AG08396 (cell line): Measurements from ENCODE around the gene DMRTC1.
"Not testable (repeated sequence)": the region's sequence is repeated elsewhere in the genome, so short reads cannot be mapped to it uniquely, and the experiment has no call there.

ENCODE experiments used
- DNase-seq: peaks from one replicate; pipeline ENCODE4 v3.0.0; 2012; ENCODE audit warnings: low spot score, mixed read lengths

DMRTC1 gene, protein sequence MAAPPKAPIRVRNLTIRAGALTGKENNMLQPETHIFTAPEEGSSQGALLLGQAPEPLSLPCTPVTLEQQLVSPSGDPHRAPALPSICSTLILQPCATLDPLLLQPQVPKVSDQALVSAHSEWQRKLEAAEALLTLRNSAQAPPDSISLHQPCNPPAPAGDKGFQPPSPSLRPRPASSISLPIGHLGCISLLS

DNA sequence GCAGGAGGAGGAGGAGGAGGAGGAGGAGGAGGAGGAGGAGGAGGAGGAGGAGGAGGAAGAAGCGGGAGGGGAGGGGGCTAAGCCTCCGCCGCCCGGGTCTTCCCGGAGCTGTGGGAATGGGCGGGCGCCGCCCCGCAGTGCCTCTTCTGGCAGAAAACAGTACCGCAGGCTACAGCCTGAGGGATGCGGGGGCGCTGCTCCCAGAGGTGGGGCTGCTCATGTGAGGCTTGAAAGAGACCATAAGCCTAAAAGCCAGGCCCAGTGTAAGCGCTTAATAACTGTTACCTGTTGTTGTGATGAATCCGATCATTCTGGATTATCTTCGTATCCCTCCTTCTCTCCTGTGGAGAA is at the start of gene DMRTC1:
Gene DMRTC1, minus strand, starts transcription at position 19 of the 351 bp plus-strand sequence. CDS start 68,143 bp downstream, outside the sequence.
- DNase-seq, result not testable (repeated sequence)

DNA sequence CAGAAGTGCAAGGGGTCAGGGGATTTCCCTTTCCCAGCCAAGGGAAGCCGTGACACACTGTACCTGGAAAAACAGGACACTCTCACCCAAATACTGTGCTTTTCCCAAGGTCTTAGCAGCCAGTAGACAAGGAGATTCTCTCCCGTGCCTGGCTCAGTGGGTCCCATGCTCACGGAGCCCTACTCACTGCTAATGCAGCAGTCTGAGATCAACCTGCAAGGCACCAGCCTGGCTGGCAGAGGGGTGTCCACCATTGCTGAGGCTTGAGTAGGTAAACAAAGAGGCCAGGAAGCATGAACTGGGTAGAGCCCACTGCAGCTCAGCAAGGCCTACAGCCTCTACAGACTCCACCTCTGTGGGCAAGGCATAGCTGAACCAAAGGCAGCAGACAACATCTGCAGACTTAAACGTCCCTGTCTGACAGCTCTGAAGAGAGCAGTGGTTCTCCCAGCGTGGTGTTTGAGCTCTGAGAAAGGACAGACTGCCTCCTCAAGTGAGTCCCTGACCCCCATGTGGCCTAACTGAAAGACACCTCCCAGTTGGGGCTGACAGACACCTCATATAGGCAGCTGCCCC is 37.3 kb upstream of the DMRTC1 start:
- DNase-seq, result not testable (repeated sequence)

DNA sequence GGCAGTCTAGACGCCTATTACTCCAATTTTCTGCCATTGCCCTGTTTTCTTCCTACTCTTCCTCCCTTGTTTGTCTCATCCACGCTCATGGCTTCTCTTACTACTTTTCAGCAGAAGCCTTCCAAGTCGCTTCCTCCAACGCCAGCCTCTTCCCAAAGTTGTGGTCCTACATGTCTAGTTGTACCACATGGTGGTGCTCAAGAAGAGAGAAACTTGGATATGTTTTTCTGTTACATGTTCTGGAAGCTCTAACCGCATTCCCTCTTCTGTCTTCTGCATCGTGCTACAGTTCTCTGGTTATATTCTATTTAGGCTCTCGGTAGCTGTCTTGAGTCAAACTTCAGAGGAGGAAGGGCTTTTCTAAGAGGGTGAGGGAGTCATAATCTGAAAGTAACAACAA is 31.2 kb upstream of the DMRTC1 start:
- not testable (repeated sequence) for DNase-seq

DNA sequence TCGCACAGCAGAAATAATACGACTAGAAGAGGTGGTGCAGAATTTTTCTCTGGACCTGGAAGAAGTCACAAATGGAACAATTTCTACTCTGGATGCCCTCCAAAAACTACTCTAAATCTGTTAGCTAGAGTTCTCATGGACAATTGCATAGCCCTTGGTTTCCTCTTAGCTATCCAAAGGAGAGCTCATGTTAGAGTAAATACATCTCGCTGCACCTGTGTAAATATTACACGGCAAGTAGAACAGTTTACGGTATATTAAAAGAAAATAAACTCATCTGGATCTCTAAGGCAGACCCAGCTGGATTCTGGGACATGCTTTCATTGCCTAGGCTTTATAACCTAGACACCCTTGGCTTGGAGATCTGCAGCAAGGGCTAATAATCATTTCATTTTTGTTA is 28.2 kb upstream of the DMRTC1 start:
- not testable (repeated sequence) for DNase-seq

DNA sequence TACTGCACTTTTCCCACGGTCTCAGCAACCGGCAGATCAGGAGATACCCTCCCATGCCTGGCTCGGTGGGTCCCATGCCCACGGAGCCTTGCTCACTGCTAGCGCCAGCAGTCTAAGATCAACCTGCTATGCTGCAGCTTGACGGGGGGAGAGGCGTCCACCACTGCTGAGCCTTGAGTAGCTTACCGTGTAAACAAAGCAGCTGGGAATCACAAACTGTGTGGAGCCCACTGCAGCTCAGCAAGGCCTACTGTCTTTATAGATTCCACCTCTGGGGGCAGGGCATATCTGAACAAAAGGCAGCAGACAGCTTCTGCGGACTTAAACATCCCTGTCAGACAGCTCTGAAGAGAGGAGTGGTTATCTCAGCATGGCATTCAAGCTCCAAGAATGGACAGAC is 16.3 kb upstream of the DMRTC1 start:
- not testable (repeated sequence) for DNase-seq

DNA sequence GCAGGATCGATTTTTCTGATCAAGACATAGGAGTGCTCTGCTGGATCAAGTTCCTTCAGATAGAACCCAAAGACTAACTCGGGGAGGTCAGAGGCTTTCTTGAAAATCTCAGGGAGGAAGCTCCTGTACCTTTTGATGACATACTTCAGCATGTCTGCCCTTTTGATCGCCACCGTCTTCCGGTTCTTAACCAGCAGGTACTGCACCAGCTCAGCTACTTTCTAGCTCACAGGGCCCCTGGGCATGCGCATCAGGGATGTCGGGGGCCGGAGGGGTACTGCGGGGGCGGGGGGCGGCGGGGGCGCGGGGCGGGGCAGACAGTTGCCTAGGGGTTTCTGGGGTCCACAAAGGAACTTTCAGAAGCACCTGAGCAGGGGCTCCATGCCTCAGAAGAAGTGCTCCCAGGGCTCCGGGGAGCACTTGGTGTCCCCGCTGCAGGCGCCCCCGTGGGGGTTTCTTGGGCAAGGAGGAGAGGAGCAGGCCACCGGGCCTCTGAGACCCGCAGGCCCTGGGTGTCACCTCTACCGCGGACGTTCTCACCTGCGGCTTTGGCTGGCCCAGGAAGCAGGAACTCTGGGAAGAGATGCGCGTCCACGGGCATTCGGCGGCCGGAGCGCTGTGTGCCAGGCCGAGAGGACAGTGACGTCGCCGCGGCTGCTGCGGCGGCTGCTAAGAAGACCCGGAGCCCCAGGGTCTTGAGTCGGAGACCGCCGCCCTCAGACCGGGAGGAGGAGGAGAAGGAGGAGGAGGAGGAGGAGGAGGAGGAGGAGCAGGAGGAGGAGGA is 410 bp downstream of the DMRTC1 start:
- not testable (repeated sequence) for DNase-seq

DNA sequence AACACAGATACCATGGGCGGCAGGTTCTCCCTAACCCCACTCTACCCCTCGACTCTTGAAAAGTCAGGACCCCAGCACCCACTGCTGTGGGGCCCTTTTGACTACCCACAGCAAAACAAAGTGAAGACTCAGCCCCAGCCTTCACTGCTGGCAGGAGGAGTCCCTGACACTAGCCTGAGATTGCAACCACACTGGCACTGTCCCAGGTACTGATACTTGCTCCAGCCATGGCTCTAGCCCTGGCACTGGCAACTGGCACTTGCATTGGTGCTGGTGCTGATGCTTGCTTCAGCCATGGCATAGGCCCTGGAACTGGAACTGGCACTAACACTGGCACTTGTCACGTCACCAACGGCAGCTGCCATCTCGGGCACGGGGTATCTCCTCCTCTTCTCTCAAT is 1.4 kb downstream of the DMRTC1 start:
- DNase-seq, result not testable (repeated sequence)

DNA sequence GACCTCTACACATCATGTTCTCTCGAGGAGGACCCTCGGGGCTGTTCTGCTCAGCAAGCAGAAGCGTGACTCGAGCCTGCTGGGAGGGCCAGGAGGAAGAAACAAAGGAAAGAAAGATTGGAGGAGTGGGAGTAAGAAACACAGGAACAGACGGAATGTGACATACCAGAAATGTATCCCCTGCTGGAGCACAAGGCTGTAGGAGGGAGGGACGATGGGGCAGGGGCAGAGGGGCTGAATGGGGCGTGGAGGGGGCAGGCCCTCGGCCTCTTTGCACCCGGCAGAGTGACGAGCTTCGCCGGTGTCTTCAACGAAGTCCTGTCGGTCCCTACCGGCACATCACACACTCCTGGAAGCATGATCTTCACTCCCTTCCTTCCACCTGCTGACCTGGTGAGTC is 5.7 kb downstream of the DMRTC1 start, which contains the start of gene FAM236A:
Gene FAM236A, plus strand, starts transcription at position 301 of the 400 bp plus-strand sequence. Its CDS starts 57 bp downstream, at position 358.
- DNase-seq, result not testable (repeated sequence)

DNA sequence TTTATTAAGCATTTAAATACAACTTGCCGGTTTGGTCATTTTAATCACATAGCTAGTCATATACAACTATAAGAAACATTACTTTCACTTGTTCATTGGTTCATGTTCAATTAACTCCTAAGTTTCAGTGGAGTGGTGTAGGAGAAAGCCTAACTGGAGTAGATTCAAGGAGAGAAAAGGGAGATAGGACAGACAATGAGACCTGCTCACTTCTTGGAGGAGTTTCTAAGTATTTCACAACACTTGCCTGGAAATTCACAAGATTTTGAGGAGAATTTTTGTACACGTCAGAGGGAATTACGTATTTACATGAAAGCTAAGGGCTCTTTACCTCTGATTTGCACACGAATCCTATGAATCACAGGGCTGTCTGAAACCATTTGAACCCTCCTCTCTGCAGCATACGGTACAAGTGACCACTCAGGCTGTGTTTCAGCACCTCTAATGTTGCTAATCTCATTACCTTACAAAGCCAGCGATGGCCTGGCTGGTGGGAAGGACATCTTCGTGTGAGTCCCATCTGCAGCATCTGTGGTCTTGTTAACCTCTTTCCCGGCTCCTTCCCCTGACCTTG is 6.7 kb downstream of the DMRTC1 start:
- not testable (repeated sequence) for DNase-seq

DNA sequence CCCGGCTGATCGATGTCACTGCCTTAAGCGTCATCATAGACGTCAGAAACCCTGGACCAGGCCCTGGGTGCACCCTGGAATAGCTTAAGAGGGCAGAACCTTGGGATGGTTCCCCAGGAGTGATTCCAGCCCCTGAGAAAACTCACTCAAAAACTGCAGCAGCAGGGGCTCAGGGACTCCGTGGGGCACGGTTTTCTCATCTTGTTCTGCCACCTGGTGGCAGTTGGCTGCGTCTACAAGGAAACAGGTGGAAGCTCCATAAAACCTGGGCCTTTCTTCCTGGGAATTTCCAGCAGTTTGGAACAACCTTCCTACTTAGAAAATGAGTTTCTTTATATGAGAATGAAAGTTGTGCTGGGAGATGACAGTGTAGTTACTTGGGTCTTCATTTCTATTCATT is 7.2 kb downstream of the DMRTC1 start:
- not testable (repeated sequence) for DNase-seq

DNA sequence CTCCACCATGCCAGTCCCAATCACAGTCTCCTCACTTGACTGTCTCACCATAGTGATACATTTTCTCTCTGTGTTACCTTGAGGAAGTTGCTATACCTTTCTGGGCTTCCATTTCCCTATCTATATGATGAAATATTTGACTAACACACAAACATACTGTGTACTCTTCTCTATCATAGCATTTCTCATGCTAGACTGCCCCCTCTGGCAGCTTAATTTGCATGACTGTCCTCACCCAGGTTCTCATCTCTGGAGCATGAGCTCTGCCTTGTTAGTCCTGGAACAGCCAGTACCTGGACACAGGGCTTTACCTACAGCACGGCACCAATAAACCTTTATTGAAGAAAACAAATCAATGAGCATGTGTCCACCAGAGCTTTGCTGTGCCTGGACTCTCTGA is 11.4 kb downstream of the DMRTC1 start:
- not testable (repeated sequence) for DNase-seq

DNA sequence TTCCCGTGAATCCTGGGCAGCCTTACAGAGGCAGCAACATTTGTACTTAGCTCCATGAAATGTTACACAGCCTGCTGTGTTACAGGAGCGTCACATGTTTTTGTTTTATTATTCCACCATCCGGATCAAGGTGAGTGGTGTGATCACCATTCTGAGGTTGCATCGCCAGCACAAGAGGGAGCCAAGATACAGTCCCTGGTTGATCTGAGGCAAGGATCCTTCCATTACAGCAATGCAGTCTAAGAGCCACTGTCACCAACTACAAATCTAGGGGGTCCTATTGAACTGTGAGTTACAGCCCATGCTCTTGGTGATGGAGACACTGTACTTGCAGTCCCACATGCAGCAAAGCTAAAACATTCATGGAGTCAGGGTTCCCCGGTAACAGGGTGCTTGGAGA is 27.5 kb downstream of the DMRTC1 start:
- not testable (repeated sequence) for DNase-seq

DNA sequence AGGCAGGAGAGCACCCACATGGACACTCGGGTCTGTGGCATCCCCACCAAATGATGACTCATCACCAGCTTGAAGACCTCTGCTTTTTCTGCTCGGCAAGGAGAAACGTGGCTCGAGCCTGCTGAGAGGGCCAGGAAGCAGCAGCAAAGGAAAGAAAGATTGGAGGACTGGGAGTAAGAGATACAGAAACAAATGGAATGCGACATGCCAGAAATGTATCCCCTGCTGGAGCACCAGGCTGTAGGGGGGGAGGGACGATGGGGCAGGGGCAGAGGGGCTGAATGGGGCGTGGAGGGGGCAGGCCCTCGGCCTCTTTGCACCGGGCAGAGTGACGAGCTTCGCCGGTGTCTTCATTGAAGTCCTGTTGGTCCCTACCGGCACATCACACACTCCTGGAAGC is 31.3 kb downstream of the DMRTC1 start, which contains the start of gene FAM236C:
Gene FAM236C, plus strand, starts transcription at position 301 of the 400 bp plus-strand sequence. CDS start 100 bp downstream, outside the sequence.
- DNase-seq, result not testable (repeated sequence)

DNA sequence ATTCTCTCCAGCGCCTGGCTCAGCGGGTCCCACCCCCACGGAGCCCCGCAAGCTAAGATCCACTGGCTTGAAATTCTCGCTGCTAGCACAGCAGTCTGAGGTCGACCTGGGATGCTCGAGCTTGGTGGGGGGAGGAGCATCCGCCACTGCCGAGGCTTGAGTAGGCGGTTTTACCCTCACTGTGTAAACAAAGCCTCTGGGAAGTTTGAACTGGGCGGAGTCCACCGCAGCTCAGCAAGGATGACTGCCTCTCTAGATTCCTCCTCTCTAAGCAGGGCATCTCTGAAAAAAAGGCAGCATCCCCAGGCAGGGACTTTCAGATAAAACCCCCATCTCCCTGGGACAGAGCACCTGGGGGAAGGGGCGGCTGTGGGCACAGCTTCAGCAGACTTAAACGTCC is 53.9 kb downstream of the DMRTC1 start:
- DNase-seq, result not testable (repeated sequence)

DNA sequence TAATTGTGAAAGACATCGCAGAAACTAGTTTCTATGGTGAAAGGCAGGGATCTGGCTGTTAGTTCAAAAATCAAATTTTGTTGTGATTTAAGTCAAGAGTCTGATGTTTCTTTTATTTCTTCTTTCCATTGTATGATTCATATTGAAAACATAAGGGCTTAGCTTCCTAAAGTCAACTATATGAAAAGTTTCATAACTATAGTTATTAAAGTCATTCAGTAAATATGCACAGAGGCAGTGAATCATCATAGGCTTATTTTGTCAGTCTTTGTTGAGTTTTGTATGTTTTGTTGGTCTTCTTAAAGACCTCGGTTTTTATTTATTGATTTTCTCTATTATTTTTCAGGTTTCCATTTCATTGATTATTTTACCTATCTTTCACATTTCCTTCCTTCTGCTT is 60.7 kb downstream of the DMRTC1 start:
- not testable (repeated sequence) for DNase-seq

DNA sequence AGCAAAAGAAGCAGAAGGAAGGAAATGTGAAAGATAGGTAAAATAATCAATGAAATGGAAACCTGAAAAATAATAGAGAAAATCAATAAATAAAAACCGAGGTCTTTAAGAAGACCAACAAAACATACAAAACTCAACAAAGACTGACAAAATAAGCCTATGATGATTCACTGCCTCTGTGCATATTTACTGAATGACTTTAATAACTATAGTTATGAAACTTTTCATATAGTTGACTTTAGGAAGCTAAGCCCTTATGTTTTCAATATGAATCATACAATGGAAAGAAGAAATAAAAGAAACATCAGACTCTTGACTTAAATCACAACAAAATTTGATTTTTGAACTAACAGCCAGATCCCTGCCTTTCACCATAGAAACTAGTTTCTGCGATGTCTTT is 106.1 kb downstream of the DMRTC1 start:
- DNase-seq, result not testable (repeated sequence)

DNA sequence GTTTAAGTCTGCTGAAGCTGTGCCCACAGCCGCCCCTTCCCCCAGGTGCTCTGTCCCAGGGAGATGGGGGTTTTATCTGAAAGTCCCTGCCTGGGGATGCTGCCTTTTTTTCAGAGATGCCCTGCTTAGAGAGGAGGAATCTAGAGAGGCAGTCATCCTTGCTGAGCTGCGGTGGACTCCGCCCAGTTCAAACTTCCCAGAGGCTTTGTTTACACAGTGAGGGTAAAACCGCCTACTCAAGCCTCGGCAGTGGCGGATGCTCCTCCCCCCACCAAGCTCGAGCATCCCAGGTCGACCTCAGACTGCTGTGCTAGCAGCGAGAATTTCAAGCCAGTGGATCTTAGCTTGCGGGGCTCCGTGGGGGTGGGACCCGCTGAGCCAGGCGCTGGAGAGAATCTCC is 112.9 kb downstream of the DMRTC1 start:
- not testable (repeated sequence) for DNase-seq
